Measurements from ENCODE around the gene TRIP12.

TRIP12 gene

DNA sequence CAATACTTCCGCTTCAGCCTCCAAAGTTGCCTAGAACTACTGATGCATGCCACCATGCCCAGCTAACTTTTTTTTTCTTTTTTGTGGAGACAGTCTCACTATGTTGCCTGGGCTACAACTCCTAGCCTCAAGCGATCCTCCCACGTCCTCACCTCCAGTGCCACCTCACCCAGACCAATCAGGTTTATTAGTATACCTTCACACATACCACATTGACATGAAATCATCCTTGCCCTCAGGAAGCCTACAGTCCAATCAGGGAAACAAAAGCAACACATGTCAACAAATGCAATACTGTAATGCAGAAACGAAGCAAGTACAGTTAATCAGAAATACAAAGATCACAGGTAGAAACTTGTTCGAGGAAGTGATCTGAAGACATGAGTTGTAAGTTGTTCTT lies 4.0 kb downstream of the TRIP12 start:
- no peak for ATAC-seq
- TF ChIP-seq ARNTL (CRISPR knock-in tag; IDR thresholded peaks at IDR 0.05; ENCODE audit: borderline replicate concordance, low read depth), result no peak
- TF ChIP-seq, protein P1, sequence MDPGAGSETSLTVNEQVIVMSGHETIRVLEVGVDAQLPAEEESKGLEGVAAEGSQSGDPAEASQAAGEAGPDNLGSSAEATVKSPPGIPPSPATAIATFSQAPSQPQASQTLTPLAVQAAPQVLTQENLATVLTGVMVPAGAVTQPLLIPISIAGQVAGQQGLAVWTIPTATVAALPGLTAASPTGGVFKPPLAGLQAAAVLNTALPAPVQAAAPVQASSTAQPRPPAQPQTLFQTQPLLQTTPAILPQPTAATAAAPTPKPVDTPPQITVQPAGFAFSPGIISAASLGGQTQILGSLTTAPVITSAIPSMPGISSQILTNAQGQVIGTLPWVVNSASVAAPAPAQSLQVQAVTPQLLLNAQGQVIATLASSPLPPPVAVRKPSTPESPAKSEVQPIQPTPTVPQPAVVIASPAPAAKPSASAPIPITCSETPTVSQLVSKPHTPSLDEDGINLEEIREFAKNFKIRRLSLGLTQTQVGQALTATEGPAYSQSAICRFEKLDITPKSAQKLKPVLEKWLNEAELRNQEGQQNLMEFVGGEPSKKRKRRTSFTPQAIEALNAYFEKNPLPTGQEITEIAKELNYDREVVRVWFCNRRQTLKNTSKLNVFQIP (CRISPR knock-in tag; IDR thresholded peaks at IDR 0.05; ENCODE audit: borderline replicate concordance, low read depth), result no peak
- TF ChIP-seq CSDC2 (CRISPR knock-in tag; IDR thresholded peaks at IDR 0.05), result no peak

- ATAC-seq, result no peak
- TF ChIP-seq ZNF70 (CRISPR knock-in tag; IDR thresholded peaks at IDR 0.05) (no peak), ISL1 (CRISPR knock-in tag; IDR thresholded peaks at IDR 0.05) (no peak), TOX (CRISPR knock-in tag; IDR thresholded peaks at IDR 0.05; ENCODE audit: borderline replicate concordance) (no peak), ESRRG (CRISPR knock-in tag; IDR thresholded peaks at IDR 0.05) (no peak), TCF4 (CRISPR knock-in tag; IDR thresholded peaks at IDR 0.05; ENCODE audit: borderline replicate concordance) (no peak), CSDC2 (CRISPR knock-in tag; IDR thresholded peaks at IDR 0.05) (no peak), BACH2 (CRISPR knock-in tag; IDR thresholded peaks at IDR 0.05; ENCODE audit: borderline replicate concordance) (no peak), ZFP30 (CRISPR knock-in tag; IDR thresholded peaks at IDR 0.05) (no peak), TSHZ2 (CRISPR knock-in tag; IDR thresholded peaks at IDR 0.05) (no peak), OSR1 (CRISPR knock-in tag; IDR thresholded peaks at IDR 0.05) (no peak), RARB (CRISPR knock-in tag; IDR thresholded peaks at IDR 0.05) (no peak), ZNF8 (CRISPR knock-in tag; IDR thresholded peaks at IDR 0.05) (no peak), GLIS3 (CRISPR knock-in tag; IDR thresholded peaks at IDR 0.05) (no peak)
- TF ChIP-seq, protein P2, sequence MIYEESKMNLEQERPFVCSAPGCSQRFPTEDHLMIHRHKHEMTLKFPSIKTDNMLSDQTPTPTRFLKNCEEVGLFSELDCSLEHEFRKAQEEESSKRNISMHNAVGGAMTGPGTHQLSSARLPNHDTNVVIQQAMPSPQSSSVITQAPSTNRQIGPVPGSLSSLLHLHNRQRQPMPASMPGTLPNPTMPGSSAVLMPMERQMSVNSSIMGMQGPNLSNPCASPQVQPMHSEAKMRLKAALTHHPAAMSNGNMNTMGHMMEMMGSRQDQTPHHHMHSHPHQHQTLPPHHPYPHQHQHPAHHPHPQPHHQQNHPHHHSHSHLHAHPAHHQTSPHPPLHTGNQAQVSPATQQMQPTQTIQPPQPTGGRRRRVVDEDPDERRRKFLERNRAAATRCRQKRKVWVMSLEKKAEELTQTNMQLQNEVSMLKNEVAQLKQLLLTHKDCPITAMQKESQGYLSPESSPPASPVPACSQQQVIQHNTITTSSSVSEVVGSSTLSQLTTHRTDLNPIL (CRISPR knock-in tag; IDR thresholded peaks at IDR 0.05; ENCODE audit: low read depth), result no peak
- TF ChIP-seq, protein P3, sequence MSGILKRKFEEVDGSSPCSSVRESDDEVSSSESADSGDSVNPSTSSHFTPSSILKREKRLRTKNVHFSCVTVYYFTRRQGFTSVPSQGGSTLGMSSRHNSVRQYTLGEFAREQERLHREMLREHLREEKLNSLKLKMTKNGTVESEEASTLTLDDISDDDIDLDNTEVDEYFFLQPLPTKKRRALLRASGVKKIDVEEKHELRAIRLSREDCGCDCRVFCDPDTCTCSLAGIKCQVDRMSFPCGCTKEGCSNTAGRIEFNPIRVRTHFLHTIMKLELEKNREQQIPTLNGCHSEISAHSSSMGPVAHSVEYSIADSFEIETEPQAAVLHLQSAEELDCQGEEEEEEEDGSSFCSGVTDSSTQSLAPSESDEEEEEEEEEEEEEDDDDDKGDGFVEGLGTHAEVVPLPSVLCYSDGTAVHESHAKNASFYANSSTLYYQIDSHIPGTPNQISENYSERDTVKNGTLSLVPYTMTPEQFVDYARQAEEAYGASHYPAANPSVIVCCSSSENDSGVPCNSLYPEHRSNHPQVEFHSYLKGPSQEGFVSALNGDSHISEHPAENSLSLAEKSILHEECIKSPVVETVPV (CRISPR knock-in tag; IDR thresholded peaks at IDR 0.05), result no peak
Observed at GRCh38 chr2:229914171-229914570, 7.6 kb downstream of the TRIP12 start.

DNA sequence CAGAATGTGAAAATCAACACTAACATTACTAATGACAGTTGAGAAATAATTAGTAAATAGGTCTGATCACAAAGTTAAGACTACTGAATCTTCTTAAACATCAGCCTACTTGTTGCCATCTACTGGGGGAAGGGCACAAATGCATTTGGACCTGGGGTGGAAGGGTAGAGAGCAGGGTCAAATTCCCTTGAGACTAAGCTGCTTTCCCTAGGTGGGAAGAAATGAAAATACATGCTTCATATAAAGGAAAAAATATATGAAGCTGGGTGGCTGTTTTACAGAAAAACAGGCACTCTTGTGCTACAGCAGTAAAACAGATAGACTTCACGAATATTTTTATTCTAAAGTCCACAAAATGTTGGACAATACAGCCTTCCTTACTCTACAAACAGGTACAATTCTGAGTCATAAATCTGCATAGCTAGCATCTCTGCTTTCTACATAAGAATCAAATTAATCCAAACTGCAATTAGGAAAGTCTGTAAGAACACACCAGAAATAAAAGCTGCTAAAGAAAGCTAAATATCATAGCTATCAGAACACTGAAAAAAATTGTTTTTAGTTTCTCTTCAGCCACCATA lies 10.9 kb downstream of the TRIP12 start:
- TF ChIP-seq TSHZ2 (CRISPR knock-in tag; IDR thresholded peaks at IDR 0.05), result no peak
- TF ChIP-seq BACH2 (CRISPR knock-in tag; IDR thresholded peaks at IDR 0.05; ENCODE audit: borderline replicate concordance), result no peak
- TF ChIP-seq PATZ1 (CRISPR knock-in tag; IDR thresholded peaks at IDR 0.05; ENCODE audit: borderline replicate concordance), result no peak
- TF ChIP-seq, protein P1 (CRISPR knock-in tag; IDR thresholded peaks at IDR 0.05; ENCODE audit: borderline replicate concordance, low read depth), result no peak
- TF ChIP-seq SNAI2 (CRISPR knock-in tag; IDR thresholded peaks at IDR 0.05), result no peak
- no peak for TF ChIP-seq ESRRG (CRISPR knock-in tag; IDR thresholded peaks at IDR 0.05)
- TF ChIP-seq ARNTL (CRISPR knock-in tag; IDR thresholded peaks at IDR 0.05; ENCODE audit: borderline replicate concordance, low read depth), result no peak
- peak; percentile 75 for ATAC-seq

All from SK-N-SH treated with all-trans-retinoic acid at 6 μM for 48 hours (cell line).